ENCODE data around the gene POGLUT3.

Gene POGLUT3, protein sequence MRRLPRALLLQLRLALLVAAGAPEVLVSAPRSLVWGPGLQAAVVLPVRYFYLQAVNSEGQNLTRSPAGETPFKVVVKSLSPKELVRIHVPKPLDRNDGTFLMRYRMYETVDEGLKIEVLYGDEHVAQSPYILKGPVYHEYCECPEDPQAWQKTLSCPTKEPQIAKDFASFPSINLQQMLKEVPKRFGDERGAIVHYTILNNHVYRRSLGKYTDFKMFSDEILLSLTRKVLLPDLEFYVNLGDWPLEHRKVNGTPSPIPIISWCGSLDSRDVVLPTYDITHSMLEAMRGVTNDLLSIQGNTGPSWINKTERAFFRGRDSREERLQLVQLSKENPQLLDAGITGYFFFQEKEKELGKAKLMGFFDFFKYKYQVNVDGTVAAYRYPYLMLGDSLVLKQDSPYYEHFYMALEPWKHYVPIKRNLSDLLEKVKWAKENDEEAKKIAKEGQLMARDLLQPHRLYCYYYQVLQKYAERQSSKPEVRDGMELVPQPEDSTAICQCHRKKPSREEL

DNA sequence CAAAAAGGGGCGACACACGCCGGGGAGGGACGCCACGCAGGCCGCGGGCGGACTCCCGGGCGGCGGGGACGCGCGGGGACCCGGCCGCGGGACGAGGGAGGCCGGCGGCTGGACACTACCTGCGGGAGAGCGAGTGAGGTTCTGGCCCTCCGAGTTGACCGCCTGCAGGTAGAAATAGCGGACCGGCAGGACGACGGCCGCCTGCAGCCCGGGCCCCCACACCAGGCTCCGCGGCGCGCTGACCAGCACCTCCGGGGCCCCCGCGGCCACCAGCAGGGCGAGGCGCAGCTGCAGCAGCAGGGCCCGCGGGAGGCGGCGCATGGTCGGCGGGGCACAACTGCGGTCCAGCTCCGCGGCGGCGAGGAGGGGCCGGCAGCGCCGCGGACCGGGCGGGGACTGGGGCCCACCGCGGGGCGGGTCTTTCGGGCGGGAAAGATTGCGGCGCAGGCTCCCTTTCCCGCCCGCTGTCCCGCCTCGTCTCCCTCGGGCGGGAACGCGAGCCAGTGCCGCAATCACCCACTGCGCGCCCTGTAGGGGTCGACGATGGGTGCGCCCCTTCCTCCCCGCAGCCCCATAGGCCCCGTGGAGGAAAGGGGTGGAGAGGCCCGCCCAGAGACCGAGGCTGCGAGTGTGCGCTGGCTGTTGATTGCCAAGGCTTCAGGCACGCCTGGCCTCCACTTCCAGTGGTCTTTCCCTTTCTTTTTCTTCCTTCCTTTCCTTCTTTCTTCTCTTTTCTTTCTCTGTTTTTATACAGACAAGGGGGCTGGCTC, at the start of gene POGLUT3:
Gene POGLUT3, minus strand, starts transcription at position 339 of the 770 bp plus-strand sequence. Its CDS starts 18 bp downstream, at position 321.
- DNase-seq = peak; percentile 20

DNA sequence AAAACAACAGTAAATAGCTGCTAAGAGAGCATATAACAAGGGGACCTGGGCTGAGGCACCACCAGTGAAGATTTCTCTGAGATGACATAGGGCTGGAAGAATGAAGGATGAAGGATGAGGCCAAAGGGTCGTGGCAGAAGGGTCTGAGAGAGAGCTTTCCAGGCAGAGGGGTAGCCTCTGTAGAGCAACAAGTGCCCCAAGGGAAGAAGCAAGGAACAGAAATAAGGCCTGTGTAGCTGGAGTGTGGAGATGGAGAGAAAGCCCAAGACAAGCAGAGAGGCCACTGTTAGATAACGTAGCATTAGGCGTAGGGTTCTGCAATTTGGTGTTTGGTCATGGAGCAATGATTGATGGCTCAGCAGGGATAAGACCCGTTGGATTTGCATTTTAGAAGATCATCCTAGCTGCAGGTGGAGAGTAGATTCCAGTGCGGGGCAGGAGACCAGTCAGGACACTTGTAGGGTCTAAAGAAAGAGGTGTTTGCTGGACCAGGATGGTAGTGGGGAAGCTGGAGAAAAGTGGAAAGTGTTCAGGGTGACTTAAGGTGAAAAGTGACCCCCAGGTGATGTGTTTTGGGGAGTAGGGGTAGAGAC, 47.8 kb upstream of the POGLUT3 start:
- DNase-seq = no peak

DNA sequence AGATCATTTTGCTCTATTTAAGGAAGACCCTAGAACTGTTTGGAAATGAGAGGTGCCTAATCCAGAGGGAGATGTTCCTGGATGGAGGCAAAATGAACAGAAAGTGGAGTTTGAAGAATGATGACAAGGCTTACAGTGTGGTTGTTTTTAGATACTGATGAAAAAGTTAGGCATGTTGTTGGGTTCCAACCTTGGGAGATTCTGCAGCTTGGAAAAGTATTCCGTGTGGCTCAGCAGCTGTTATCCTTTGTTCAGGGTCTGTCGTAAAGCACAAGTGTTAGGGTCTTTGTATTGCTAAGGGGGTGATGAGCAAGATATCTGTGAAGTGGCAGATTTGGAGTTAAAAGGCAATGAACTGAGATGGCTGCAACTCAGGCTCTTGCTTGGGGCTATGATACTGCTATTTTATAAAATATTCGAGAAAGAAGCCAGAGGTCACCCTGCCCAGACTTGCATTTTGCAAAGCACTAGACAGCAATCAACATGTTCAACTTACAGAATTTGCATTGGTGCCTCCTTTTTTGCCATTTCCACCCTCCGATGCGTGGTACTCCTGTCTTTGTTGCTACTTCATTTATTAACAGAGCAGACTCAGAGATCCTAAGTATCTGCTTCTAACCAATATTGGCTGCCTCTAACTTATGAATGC, 45.3 kb upstream of the POGLUT3 start:
- DNase-seq = no peak

DNA sequence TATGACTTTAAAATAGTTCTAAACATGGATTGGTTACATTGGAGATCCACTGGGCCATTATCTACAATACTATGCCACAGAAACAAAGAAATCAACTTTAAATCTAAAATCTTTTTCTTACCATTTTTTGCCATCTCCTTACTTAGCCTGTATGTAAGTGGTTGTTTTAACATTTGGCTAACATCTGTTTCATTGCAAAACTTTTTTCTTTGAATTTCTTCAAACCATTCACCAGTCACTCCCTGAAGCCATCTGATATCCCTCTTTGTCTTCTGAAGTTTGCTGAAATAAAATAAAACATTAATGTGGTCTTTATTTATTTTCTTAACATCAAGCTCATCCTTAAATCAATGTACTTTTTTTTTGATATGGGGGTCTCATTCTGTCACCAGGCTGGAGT, 43.3 kb upstream of the POGLUT3 start:
- no peak for DNase-seq

DNA sequence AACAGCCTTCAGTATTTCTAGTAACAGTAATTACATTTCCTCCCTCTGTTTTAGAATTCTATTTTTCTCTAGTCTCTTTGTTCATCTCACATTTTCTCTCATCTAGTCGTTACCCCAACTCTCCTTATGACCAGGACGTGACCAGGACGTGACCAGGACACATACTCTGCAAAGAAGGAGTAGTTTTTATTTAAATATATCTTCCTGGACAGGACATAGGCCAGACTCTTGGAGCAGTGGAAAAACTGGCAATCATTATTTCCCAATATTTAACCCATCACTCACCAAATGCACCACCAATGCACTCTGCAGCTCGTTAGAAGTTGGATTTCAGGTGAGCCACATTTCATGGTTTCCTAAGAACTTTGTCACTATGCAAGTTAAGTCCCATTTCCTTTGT, 40.3 kb upstream of the POGLUT3 start:
- no peak for DNase-seq

DNA sequence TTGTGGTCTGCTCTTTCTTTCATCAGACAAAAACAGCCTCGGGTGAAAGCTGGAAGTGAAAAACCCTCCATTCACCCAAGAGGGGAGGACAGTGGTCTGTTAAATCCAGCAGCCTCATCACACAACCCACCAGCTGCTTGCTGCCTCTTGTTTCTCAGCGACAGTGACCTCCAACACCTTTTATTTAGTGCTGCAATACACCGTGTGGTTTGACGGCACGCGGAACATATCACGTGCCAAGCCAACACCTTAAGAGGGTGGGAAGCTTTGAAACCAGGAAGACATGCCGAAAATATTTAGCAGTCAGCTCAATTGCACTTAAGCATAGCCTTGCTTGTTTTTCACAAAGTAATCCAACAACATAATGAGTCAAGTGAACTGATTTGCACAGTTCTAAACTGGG, 39.8 kb upstream of the POGLUT3 start:
- DNase-seq = no peak

DNA sequence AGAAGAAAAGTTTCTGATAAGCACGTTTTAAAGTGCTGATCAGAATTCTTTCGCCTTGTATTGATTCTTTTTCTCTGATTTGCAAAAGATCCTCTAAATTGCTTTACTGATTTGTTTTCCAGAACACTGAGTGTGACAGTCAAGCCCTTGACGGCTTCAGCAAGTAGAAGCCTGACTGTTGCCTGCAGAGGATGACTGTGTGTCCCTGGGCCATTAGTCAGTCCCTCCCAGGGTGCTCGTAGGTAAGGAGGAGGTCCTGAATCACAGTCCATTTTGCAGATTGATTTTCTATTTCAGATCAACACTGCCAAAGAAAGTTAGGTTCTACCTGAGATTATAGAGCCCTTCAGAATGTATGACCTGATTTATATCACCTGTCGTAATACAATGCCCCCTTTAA, 38.6 kb upstream of the POGLUT3 start:
- no peak for DNase-seq

DNA sequence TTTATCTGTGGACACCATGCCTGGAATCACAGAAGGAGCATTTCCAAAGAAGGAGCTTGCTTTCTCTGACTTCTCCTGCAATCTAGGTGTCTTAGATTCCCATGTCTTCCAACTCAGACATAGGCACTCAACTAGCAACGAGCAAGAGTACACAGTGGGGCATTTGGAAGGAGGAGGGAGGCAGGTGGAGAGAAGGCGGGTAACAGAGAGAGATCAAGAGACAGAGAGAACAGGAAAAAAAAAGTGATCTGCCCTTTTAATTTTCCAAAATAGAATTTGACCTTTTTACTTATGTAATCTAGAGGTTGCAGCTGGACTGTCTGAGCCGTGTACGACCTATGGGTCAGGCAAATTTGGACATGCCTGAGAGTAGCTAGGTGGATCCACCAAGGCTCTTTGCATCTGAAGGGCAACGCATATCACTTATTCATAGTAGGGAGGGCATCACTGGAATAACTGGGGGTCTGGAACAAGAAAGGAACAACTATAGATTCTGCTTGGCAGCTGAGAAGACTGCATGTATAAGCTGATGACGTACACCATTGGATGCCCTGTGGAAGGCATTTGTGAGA, 37.3 kb upstream of the POGLUT3 start:
- no peak for DNase-seq

DNA sequence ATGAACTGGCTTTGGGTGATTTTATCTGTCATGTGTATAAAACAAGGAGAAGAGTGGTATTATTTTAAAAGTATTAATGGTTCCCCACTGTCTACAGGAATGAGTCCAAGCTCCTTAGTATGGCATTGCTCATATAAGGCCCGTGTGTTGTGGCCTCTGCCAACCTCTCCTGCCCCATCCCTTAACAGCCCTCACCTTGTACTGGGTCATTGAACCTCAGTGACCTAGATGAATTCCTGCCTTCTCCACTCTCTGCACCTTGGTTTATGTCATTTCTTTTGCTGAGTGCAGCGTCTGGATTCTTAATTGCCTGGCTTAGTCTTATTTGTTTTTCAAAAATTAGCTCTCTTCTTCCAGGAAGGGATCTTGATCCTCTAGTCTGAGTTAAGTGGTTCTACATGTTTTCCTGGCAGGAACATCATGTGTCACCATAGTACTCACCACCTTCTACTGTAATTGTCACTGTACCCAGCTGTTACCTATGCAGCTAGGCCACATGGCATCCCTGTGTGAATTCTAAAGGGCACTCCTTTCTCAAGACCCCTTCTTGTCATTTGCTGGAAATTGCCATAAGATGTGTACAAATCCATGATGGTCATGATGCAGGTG, 36.2 kb upstream of the POGLUT3 start:
- DNase-seq = no peak

DNA sequence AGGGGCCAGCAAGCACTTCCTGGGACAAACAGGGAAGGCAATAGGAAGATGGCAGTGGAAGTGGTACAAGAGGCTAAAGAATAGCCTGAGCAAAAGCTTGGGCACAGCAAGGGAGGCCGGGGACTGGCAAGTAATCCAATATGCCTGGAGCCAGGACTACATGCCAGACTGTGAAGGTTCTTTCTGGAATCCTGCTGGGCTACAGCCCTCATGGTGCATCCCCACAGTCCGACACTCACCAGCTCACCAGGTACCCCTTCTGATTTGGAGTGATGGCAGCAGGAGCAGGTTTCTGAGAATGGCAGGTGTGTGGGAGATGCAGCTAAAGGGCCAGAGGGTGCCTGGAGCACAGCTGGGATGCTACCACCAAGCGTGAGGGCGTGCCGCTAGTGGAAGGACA, 32.2 kb upstream of the POGLUT3 start:
- DNase-seq = no peak

DNA sequence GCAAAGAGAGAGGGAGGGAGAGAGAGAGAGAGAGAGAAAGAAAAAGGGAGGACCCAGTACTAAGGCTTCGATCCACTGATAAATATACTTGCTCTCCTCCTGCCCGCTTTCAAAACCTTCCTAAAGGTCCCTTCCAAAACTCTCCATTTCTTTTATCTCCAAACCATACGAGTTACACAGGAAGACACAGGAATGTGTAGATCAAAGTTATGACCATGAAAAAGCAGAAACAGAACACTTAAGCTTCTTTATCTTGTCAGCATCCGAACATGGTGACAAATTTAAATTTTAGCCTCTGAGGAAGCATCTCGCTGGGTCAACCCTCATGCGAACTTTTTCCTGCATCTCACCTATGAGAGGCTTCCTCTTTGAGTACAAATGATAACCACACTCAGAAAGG, 29.2 kb upstream of the POGLUT3 start:
- no peak for DNase-seq

DNA sequence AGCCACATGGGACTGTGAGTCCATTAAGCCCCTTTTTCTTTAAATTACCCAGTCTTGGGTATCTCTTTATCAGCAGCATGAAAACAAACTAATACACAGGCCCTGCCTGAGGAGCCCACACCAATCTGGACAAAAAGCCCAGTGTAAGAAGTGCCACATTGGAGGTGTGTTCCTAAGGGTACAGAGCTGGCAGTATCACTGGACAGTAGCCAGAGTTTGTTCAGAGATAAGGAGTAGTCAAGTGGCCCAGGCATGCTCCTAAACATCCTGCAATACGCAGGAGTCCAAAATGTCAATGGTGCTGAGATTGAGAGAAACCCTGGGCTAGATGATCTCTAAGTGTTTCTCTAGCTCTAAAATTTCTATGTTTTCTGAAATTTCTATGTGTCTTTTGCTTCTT, 27.0 kb upstream of the POGLUT3 start:
- no peak for DNase-seq

DNA sequence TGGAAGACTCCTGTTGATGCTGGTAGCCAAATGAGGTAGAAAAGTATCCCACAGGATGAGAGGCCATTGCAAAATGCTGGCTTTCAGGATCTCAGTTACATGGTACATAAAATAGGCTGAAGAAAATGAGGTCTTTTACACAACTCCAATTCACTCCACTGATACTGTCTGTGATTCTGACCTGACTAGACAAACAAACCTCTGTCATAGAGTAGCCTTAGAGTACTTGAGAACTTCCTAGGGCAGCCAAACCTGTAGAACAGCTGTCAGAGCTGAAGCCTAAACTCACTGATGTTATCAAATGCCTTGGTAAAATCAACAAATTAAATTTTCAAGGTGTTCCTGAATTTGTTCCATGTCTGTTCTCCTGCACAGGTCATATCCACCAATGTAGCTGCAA, 26.2 kb upstream of the POGLUT3 start:
- DNase-seq = no peak

DNA sequence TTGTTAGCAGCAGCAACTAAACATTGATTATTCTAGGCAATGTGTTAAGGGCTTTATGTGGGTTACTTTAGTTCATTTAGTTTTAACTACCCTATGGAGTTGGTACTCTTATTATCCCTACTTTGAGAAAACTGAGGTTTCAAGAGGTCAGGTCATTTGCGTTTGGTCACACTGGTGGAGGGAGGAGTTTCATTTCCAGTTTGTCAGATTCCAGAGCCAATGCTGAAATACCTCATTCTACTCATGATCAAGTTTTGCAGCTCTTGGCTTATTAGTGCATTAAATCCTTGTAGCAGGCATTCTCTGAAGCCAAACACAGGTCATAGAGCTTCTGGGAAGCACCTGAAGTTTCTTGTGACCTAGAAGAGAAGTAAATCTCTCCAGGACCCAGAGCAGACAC, 24.1 kb upstream of the POGLUT3 start:
- DNase-seq = no peak

DNA sequence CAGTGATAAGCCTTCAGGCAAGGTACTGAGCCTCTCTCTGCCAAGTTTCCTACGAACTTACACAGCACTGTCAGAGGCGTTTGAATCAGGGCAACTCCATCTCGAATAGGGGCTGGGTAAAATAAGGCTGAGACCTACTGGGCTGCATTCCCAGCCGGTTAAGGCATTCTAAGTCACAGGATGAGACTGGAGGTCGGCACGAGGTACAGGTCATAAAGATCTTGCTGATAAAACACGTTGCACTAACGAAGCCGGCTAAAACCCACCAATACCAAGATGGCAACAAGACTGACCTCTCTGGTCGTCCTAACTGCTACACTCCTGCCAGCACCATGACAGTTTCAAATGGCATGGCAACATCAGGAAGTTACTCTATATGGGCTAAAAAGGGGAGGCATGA, 20.4 kb upstream of the POGLUT3 start:
- DNase-seq = no peak

DNA sequence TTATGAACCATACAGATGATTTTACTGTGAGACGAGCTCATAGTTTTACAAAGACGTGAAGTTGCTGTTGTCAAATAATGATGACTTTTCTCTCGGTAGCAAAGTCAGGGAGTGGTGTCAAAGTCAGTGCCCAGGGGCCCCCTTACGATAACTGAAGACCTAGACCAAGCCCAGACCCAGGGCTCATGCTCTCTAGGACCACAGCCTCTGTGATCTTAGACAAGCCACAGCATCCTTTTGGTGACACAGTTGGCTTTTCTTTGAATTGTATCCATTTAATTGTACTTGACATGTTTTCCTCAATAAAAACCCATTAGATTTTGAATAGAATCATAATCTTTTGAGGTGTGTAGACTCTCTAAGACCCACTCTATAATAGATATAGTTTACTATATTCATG, 17.9 kb upstream of the POGLUT3 start:
- DNase-seq = no peak

DNA sequence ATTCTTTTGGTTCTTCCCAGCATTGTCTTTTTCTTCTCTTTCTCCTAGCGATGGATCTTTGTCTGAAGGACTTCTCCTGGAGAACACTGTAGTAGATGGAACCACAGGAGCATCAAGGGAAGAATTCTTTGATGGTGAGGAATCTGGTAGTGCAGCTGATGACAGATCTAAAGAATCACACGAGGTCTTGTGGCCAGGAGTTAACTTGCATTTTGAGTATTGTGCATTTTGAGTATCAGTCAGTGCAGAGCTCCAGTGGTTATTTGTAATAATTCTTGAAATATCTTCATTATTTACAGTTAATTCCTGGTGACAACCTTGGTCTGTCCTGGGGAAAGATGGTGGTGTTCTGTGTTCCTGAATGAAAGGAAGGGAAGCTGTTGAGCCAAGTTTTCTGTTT, 14.5 kb upstream of the POGLUT3 start:
- no peak for DNase-seq

DNA sequence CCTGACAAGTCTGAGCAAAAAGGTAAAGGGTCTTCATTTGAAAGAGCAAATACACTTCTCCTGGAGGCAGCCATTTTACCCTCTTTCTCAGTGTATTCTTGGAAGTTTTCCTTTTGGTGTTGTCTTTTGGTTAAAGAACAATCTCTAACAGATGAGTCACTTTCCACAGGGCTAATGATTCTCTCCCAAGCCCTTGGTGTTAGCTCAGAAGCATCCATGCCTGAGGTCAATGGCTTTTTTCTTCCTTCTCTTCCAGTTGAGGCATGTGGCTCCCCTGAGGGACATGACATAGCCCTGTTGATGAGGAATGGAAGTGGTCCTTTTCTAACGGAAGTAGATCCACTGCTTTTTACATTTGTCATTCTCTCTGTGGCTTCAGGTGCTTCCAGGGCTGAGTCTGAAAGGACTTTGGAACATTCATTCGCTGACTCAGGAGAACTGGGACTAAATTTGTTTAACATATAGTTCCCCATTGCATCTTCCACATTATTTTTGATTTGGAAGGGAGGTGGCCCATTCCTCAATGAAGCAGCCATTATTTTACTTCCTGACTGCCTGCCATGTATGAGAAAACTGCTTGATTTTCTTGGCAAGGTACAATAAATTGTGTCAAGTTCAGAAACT, 13.8 kb upstream of the POGLUT3 start:
- DNase-seq = no peak

DNA sequence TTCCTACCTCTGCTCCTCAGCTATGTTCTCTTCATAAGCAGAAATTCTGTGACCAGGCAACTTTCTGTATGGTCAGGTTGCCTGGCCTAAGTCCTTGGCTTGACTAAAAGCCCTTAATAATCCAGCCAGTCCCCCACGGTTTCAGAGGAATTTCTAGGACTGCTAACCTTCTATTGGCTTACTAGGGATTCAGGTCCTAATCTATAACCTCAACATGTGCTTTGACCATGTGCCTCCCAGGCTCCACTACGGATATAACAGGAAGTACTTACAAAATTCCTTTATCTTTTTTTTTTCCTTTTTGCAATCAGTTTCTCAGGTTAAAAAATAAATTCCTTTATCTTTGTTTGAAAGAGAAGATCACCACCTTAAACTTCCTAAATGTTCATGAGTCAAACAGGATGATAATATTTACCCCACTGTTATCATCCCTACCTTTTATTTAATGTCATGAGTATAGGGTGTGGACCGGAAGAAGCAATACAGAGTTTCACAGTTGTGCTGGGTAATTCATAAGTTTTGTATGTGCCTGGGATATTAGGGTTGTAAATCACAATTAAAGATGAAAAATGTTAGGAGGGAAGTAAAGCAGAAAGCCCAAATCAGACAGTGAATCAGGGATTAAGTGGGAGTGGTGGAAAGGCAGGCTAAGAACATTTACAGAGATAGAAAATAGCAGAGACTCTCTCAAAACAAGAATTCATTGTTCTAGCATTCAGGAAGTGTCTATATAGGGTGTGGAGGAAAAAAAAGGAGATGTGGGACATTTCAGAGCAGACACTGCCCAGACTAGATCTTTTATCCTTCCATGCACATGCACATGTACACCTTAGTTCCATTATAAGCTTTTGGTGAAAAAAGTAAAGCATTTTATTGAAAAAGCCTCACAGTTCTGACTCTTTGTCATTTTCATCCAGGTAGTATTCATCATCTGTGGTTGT, 10.7 kb upstream of the POGLUT3 start:
- no peak for DNase-seq

DNA sequence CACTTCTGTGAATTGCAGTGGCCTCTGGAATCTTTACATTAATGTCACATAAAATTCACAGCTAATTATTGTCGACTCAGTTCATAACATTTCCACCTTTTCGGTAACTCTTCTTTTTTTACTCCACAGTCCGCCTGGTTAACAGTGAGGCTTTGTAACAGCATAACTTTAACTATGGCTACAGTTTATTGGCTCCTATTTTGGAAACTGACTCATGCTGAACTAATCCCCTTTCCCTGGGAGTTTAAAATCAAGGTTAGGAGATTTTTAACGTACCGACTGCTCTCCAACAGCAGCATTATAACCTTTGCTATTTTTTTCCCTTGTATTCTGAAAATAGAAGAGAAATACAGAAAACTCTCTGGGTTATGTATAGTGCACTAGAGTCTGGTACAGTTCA, 3.2 kb upstream of the POGLUT3 start:
- no peak for DNase-seq

DNA sequence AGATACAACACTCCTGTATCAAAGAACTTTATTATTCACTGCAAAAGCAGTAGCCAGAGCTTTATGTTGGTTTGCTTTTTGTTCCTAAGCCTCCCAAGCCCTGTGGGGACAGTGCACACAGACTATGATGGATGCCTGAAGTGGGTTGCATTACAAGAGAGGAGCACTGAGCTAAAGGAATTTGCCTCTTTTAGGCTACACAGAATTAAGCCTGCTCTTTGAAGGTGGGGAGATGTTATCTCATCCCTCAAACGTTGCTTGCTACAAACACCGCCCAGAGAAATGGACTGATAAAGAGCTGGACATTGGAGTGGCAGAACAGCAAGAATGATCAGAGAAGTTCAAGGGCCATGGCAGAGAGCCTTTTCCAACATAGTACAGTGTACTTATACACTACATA, 2.5 kb upstream of the POGLUT3 start:
- DNase-seq = no peak

Measured in midbrain (tissue), 1 donor.